Subcutaneous abdominal adipose tissue (tissue), 5 donors: ENCODE measurements around the gene PIPOX.

Source experiments
- H3K27ac ChIP-seq: one replicate; pipeline ENCODE4 v1.7.0; 2013; ENCODE audit warnings: low read depth, mild to moderate bottlenecking, inconsistent platforms, low read length, moderate library complexity
- H3K27me3 ChIP-seq, 5 donors: one replicate each; pipeline ENCODE4 v1.7.0; 2013; ENCODE audit warnings: low read length in 5 of 5, inconsistent platforms in 1 of 5; ENCODE audit not compliant: control insufficient read depth in 5 of 5, insufficient read depth in 4 of 5
- H3K36me3 ChIP-seq, 5 donors: one replicate each; pipeline ENCODE4 v1.7.0; 2013; ENCODE audit warnings: low read length in 5 of 5; ENCODE audit not compliant: control insufficient read depth in 5 of 5, insufficient read depth in 5 of 5
- H3K4me1 ChIP-seq, 5 donors: one replicate each; pipeline ENCODE4 v1.7.0; 2013; ENCODE audit warnings: low read length in 5 of 5, mild to moderate bottlenecking in 3 of 5, moderate library complexity in 1 of 5; ENCODE audit not compliant: control insufficient read depth in 5 of 5, insufficient read depth in 5 of 5
- H3K4me3 ChIP-seq, 5 donors: one replicate each; pipeline ENCODE4 v1.7.0; 2013; ENCODE audit warnings: low read length in 5 of 5, low read depth in 1 of 5
- H3K9ac ChIP-seq, 5 donors: one replicate each; pipeline ENCODE4 v1.7.0; 2013; ENCODE audit warnings: low read length in 5 of 5, mild to moderate bottlenecking in 4 of 5, moderate library complexity in 3 of 5
- H3K9me3 ChIP-seq, 5 donors: one replicate each; pipeline ENCODE4 v1.7.0; 2013; ENCODE audit warnings: low read length in 5 of 5; ENCODE audit not compliant: control insufficient read depth in 5 of 5
- donor health status: healthy.
- donor health status: healthy.
- donor health status: healthy.
- donor health status: healthy.
- donor health status: healthy.

The PIPOX gene

GRCh38 chr17:29005936-29006511, 36.9 kb upstream of the PIPOX start, which contains the start of gene SEZ6:
TSS of gene SEZ6 (minus strand) at chr17:29006033. CDS start at chr17:29005869, 164 bp downstream.
- Histone ChIP-seq H3K36me3 (no peaks in the 10 kb centered on the region), H3K9me3 (no peaks in the 10 kb centered on the region), H3K4me1 (peaks cover 0 to 7% (median 3%) of the 10 kb centered on the region in 5 donors), H3K27me3 (peaks cover 30 to 64% (median 55%) of the 10 kb centered on the region in 5 donors), H3K9ac (no peak within 1 kb of the TSS), H3K27ac (no peak within 1 kb of the TSS), H3K4me3 (no peak within 1 kb of the TSS)

- no peak overlapping the region for H3K4me3 ChIP-seq
- H3K9me3 ChIP-seq = no peaks in the 10 kb centered on the region
- H3K27ac ChIP-seq = no peak overlapping the region
- H3K4me1 ChIP-seq = peaks cover 0 to 7% (median 3%) of the 10 kb centered on the region in 5 donors
- peaks cover 30 to 63% (median 56%) of the 10 kb centered on the region in 5 donors for H3K27me3 ChIP-seq
- no peak overlapping the region for H3K9ac ChIP-seq
- H3K36me3 ChIP-seq = no peaks in the 10 kb centered on the region
Observed at GRCh38 chr17:29007456-29007855, 35.5 kb upstream of the PIPOX start.

GRCh38 chr17:29007860-29008455, 35.0 kb upstream of the PIPOX start:
- peaks cover 0 to 7% (median 3%) of the 10 kb centered on the region in 5 donors for H3K4me1 ChIP-seq
- no peak overlapping the region for H3K4me3 ChIP-seq
- H3K9ac ChIP-seq = no peak overlapping the region
- H3K27ac ChIP-seq = no peak overlapping the region
- H3K9me3 ChIP-seq = no peaks in the 10 kb centered on the region
- peaks cover 30 to 58% (median 51%) of the 10 kb centered on the region in 5 donors for H3K27me3 ChIP-seq
- H3K36me3 ChIP-seq = no peaks in the 10 kb centered on the region

- Histone ChIP-seq H3K4me1 (peaks cover 0 to 7% (median 3%) of the 10 kb centered on the region in 5 donors), H3K27me3 (peaks cover 27 to 52% (median 45%) of the 10 kb centered on the region in 5 donors), H3K9ac (no peak overlapping the region), H3K9me3 (no peaks in the 10 kb centered on the region), H3K4me3 (no peak overlapping the region), H3K36me3 (no peaks in the 10 kb centered on the region), H3K27ac (no peak overlapping the region)
Observed at GRCh38 chr17:29008591-29008990, 34.4 kb upstream of the PIPOX start.

GRCh38 chr17:29010129-29010528, 32.8 kb upstream of the PIPOX start:
- Histone ChIP-seq H3K9ac (no peak overlapping the region), H3K27me3 (peaks cover 13 to 36% (median 29%) of the 10 kb centered on the region in 5 donors), H3K36me3 (no peaks in the 10 kb centered on the region), H3K4me3 (no peak overlapping the region), H3K4me1 (peaks cover 0 to 7% (median 3%) of the 10 kb centered on the region in 5 donors), H3K9me3 (no peaks in the 10 kb centered on the region), H3K27ac (no peak overlapping the region)

GRCh38 chr17:29010586-29010985, 32.4 kb upstream of the PIPOX start:
- no peak overlapping the region for H3K27ac ChIP-seq
- H3K4me3 ChIP-seq = no peak overlapping the region
- no peaks in the 10 kb centered on the region for H3K9me3 ChIP-seq
- H3K4me1 ChIP-seq = peaks cover 0 to 4% (median 3%) of the 10 kb centered on the region in 5 donors
- no peaks in the 10 kb centered on the region for H3K36me3 ChIP-seq
- H3K9ac ChIP-seq = no peak overlapping the region
- H3K27me3 ChIP-seq = peaks cover 10 to 33% (median 27%) of the 10 kb centered on the region in 5 donors

- H3K36me3 ChIP-seq = no peaks in the 10 kb centered on the region
- no peak overlapping the region for H3K4me3 ChIP-seq
- H3K27ac ChIP-seq = no peak overlapping the region
- no peaks in the 10 kb centered on the region for H3K4me1 ChIP-seq
- peaks cover 10 to 26% (median 17%) of the 10 kb centered on the region in 5 donors for H3K27me3 ChIP-seq
- H3K9ac ChIP-seq = no peak overlapping the region
- no peaks in the 10 kb centered on the region for H3K9me3 ChIP-seq
Observed at GRCh38 chr17:29012535-29012934, 30.4 kb upstream of the PIPOX start.

GRCh38 chr17:29014716-29015115, 28.2 kb upstream of the PIPOX start:
- Histone ChIP-seq H3K4me1 (peaks cover 0 to 9% (median under 1%) of the 10 kb centered on the region in 5 donors), H3K4me3 (no peak overlapping the region), H3K9ac (no peak overlapping the region), H3K27me3 (peaks cover 8 to 26% (median 22%) of the 10 kb centered on the region in 5 donors), H3K36me3 (no peaks in the 10 kb centered on the region), H3K27ac (no peak overlapping the region), H3K9me3 (no peaks in the 10 kb centered on the region)

- peaks cover 12 to 33% (median 22%) of the 10 kb centered on the region in 5 donors for H3K27me3 ChIP-seq
- H3K4me3 ChIP-seq = no peak overlapping the region
- no peak overlapping the region for H3K27ac ChIP-seq
- H3K36me3 ChIP-seq = no peaks in the 10 kb centered on the region
- no peak overlapping the region for H3K9ac ChIP-seq
- H3K4me1 ChIP-seq = peaks cover 0 to 12% (median 5%) of the 10 kb centered on the region in 5 donors
- no peaks in the 10 kb centered on the region for H3K9me3 ChIP-seq
Observed at GRCh38 chr17:29016345-29017210, 26.4 kb upstream of the PIPOX start.
